ENCODE measurements around the gene UBL7. TPM values are rescaled to one million over a fixed set of nuclear protein-coding genes. Genes with fewer than 3 reads are reported as not detected.

Gene UBL7
- total RNA-seq, 1 donor from 2014 or later: 21.8 TPM

GRCh38 chr15:74408385-74408784, 52.6 kb downstream of the UBL7 start:
- no peak for DNase-seq (ENCODE audit: low read depth in 2 of 2)

GRCh38 chr15:74406992-74407705, 53.8 kb downstream of the UBL7 start:
- DNase-seq (ENCODE audit: low read depth in 2 of 2): no peak

GRCh38 chr15:74406517-74406916, 54.4 kb downstream of the UBL7 start:
- DNase-seq (ENCODE audit: low read depth in 2 of 2): no peak

GRCh38 chr15:74405823-74406222, 55.1 kb downstream of the UBL7 start:
- DNase-seq (ENCODE audit: low read depth in 2 of 2): no peak

- DNase-seq (ENCODE audit: low read depth in 2 of 2): no peak
Measured at GRCh38 chr15:74403991-74404563, 56.9 kb downstream of the UBL7 start.

- no peak for DNase-seq (ENCODE audit: low read depth in 2 of 2)
Measured at GRCh38 chr15:74403588-74403919, 57.4 kb downstream of the UBL7 start.

- no peak for DNase-seq (ENCODE audit: low read depth in 2 of 2)
Measured at GRCh38 chr15:74402873-74403587, 57.9 kb downstream of the UBL7 start.

- no peak for DNase-seq (ENCODE audit: low read depth in 2 of 2)
Measured at GRCh38 chr15:74402337-74402841, 58.6 kb downstream of the UBL7 start.

GRCh38 chr15:74400915-74401757, 59.8 kb downstream of the UBL7 start:
- no peak for DNase-seq (ENCODE audit: low read depth in 2 of 2)

GRCh38 chr15:74400313-74400860, 60.6 kb downstream of the UBL7 start:
- no peak for DNase-seq (ENCODE audit: low read depth in 2 of 2)

GRCh38 chr15:74399511-74400312, 61.2 kb downstream of the UBL7 start:
- no peak for DNase-seq (ENCODE audit: low read depth in 2 of 2)

GRCh38 chr15:74399100-74399499, 61.9 kb downstream of the UBL7 start:
- DNase-seq (ENCODE audit: low read depth in 2 of 2): no peak

GRCh38 chr15:74398183-74398582, 62.8 kb downstream of the UBL7 start:
- DNase-seq (ENCODE audit: low read depth in 2 of 2): no peak

- DNase-seq (ENCODE audit: low read depth in 2 of 2): no peak
Measured at GRCh38 chr15:74397239-74398068, 63.5 kb downstream of the UBL7 start.

- no peak for DNase-seq (ENCODE audit: low read depth in 2 of 2)
Measured at GRCh38 chr15:74396445-74397238, 64.3 kb downstream of the UBL7 start.

GRCh38 chr15:74396146-74396438, 64.9 kb downstream of the UBL7 start:
- no peak for DNase-seq (ENCODE audit: low read depth in 2 of 2)
